Endothelial cell of umbilical vein (primary cell): Measurements from ENCODE around the gene CHD9NB. TPM values are rescaled to one million over a fixed set of nuclear protein-coding genes. Genes with fewer than 3 reads are reported as not detected.

Source experiments
- BruUV-seq: library from RNA; stranded (reverse); fragments of 400-500 nt; replicated peaks from 2 replicates; lab custom pipeline; 2021; lab: Mats Ljungman, UMichigan
- CTCF ChIA-PET: fragments of 300-600, 350-600 bp; sonication (Branson Sonifier 250); formaldehyde crosslinking; loops from one replicate; lab custom pipeline; 2021; ENCODE audit warnings: antibody characterized with exemption, inconsistent platforms; lab: Charles Lee
- POLR2A ChIA-PET: fragments of 300-600, 350-600 bp; sonication (Branson Sonifier 250); formaldehyde crosslinking; loops from one replicate; lab custom pipeline; 2021; ENCODE audit warnings: antibody characterized with exemption, inconsistent platforms; lab: Charles Lee
- DNase-seq: peaks from one replicate; pipeline ENCODE4 v3.0.0-alpha.2; 2011; ENCODE audit warnings: low read depth, low spot score
- FAIRE-seq: peaks from 2 replicates; lab custom pipeline; 2011; peaks lifted over from hg19 to GRCh38; lab: Jason Lieb, UNC
- H2AFZ ChIP-seq: 2 replicates; pipeline ENCODE4 v1.6.0; 2012; ENCODE audit warnings: low read depth, low read length, control low read depth, inconsistent platforms
- H3K27ac ChIP-seq: 2 replicates; pipeline ENCODE4 v1.5.1; 2011; ENCODE audit warnings: low read depth, mild to moderate bottlenecking, control low read depth, low read length, moderate library complexity; ENCODE audit not compliant: insufficient read depth
- H3K27me3 ChIP-seq, 2 experiments: 2 replicates each; pipeline versions ENCODE4 v1.6.0 to v1.6.1; 2011; ENCODE audit warnings: low read length in 2 of 2, mixed read lengths in 1 of 2; ENCODE audit not compliant: control insufficient read depth in 2 of 2, insufficient read depth in 2 of 2
- H3K36me3 ChIP-seq, 2 experiments: 2 replicates in 1 of 2; 3 replicates in 1 of 2; pipeline ENCODE4 v1.5.1; 2011; ENCODE audit warnings: low read length in 2 of 2, mild to moderate bottlenecking in 1 of 2, moderate library complexity in 1 of 2; ENCODE audit not compliant: control insufficient read depth in 2 of 2, insufficient read depth in 2 of 2; ENCODE audit errors: extremely low read depth in 1 of 2
- H3K4me1 ChIP-seq: 3 replicates; pipeline ENCODE4 v1.5.1; 2011; ENCODE audit warnings: mild to moderate bottlenecking, low read length; ENCODE audit not compliant: control insufficient read depth, insufficient read depth; ENCODE audit errors: extremely low read depth
- H3K4me2 ChIP-seq: 2 replicates; pipeline ENCODE4 v1.6.1; 2011; ENCODE audit warnings: low read length, control low read depth, mixed read lengths; ENCODE audit not compliant: insufficient read depth
- H3K4me3 ChIP-seq, 3 experiments: fragments of 200-600 bp in 1 of 3; sonication (generic), shearing (Covaris generic) in 1 of 3; replicated peaks in 1 of 3; 2 replicates each; pipeline ENCODE4 v1.5.1; 2011 to 2016; ENCODE audit warnings: control low read depth in 3 of 3, low read length in 3 of 3, mild to moderate bottlenecking in 2 of 3, inconsistent platforms in 1 of 3, low read depth in 1 of 3, moderate library complexity in 1 of 3; ENCODE audit not compliant: insufficient read depth in 1 of 3
- H3K79me2 ChIP-seq: 2 replicates; pipeline ENCODE4 v1.6.0; 2012; ENCODE audit warnings: low read length, inconsistent platforms; ENCODE audit not compliant: control insufficient read depth, insufficient read depth
- H3K9ac ChIP-seq: replicated peaks from 2 replicates; pipeline ENCODE3; 2011; ENCODE audit warnings: low read length, control low read depth; ENCODE audit not compliant: insufficient read depth; ENCODE audit errors: extremely low read depth
- H3K9me1 ChIP-seq: replicated peaks from 3 replicates; pipeline ENCODE4 v1.6.0; 2011; ENCODE audit warnings: mild to moderate bottlenecking, low read length; ENCODE audit not compliant: control insufficient read depth, insufficient read depth; ENCODE audit errors: extremely low read depth
- H3K9me3 ChIP-seq: replicated peaks from 2 replicates; pipeline ENCODE4 v1.5.1; 2012; ENCODE audit warnings: low read length, inconsistent platforms; ENCODE audit not compliant: control insufficient read depth, insufficient read depth
- H4K20me1 ChIP-seq: replicated peaks from 2 replicates; pipeline ENCODE3; 2011; ENCODE audit warnings: mild to moderate bottlenecking, low read length; ENCODE audit not compliant: control insufficient read depth, insufficient read depth; ENCODE audit errors: extremely low read depth
- EZH2 ChIP-seq: IDR thresholded peaks from 2 replicates; pipeline ENCODE4 v1.6.1; 2012; ENCODE audit warnings: borderline replicate concordance, low read depth, mild to moderate bottlenecking, moderate library complexity, low read length, inconsistent platforms; ENCODE audit not compliant: severe bottlenecking
- FOS ChIP-seq: IDR thresholded peaks from 2 replicates; pipeline ENCODE4 v1.6.1; 2011; ENCODE audit warnings: mild to moderate bottlenecking, low read length, moderate library complexity, borderline replicate concordance; ENCODE audit not compliant: insufficient read depth
- GATA2 ChIP-seq: IDR thresholded peaks from 2 replicates; pipeline ENCODE4 v1.7.0; 2011; ENCODE audit warnings: low read depth, mild to moderate bottlenecking, moderate library complexity, mixed read lengths, low read length; ENCODE audit not compliant: insufficient read length, insufficient read depth
- JUN ChIP-seq: IDR thresholded peaks from 2 replicates; pipeline ENCODE4 v1.6.1; 2011; ENCODE audit warnings: borderline replicate concordance, low read depth; ENCODE audit not compliant: insufficient read length, insufficient read depth
- MAX ChIP-seq: IDR thresholded peaks from 2 replicates; pipeline ENCODE4 v1.6.1; 2011; ENCODE audit not compliant: insufficient read depth, insufficient read length
- MYC ChIP-seq: IDR thresholded peaks from one replicate; pipeline ENCODE4 v1.6.1; 2011; ENCODE audit warnings: mild to moderate bottlenecking, low read depth, low read length
- POLR2A ChIP-seq: IDR thresholded peaks from 2 replicates; pipeline ENCODE4 v1.6.1; 2012; ENCODE audit warnings: low read depth, mild to moderate bottlenecking, control low read depth, low read length
- POLR2AphosphoS5 ChIP-seq: IDR thresholded peaks from 2 replicates; pipeline ENCODE4 v1.6.1; 2012; ENCODE audit warnings: low read depth, mild to moderate bottlenecking, control low read depth, low read length, moderate library complexity; ENCODE audit not compliant: insufficient read depth
- dilution Hi-C: fragments of 300-500 bp; cut with MboI; formaldehyde crosslinking; loops from one replicate; pipeline ENCODE4 v1.15.0; 2019; ENCODE audit warnings: low sequenced_read_pairs; ENCODE audit not compliant: extremely low pct_ligation_motif_present
- intact Hi-C: fragments of 100-400 bp; cut with micrococcal nuclease; formaldehyde crosslinking; loops from one replicate; pipeline ENCODE4 v1.10.0; 2022
- polyA plus RNA-seq, 4 experiments: library from polyadenylated mRNA; depleted of rRNA in 3 of 4; stranded (reverse) in 3 of 4; unstranded in 1 of 4; fragments of >200 nt; gene quantifications; 2 replicates each; pipeline versions ENCODE4 v1.2.1 to v1.2.3, GENCODE V29; 2011 to 2012; ENCODE audit warnings: missing spikeins in 1 of 4
- total RNA-seq: library from RNA; stranded (reverse); gene quantifications from 2 replicates; pipeline ENCODE4 v1.2.3, GENCODE V29; 2021
- TF ChIP-seq, protein P1 (sequence below), 2 donors: IDR thresholded peaks; 1 replicate in 1 of 2; 2 replicates in 1 of 2; pipeline ENCODE4 v1.5.1; 2011; ENCODE audit warnings: low read length in 2 of 2, mild to moderate bottlenecking in 2 of 2, moderate library complexity in 2 of 2, control low read depth in 1 of 2, inconsistent platforms in 1 of 2, low read depth in 1 of 2; ENCODE audit not compliant: insufficient read depth in 1 of 2; ENCODE audit errors: extremely low read depth in 1 of 2

The CHD9NB gene
- total and polyA plus RNA-seq, 2 donors (not counting 3 experiments of a cell fraction or from before 2014, with no cell fraction given): 0.44 to 0.66 TPM

GRCh38 chr16:52997922-52998321 is 54.8 kb downstream of the CHD9NB start:
- Histone ChIP-seq H3K4me1 (no peaks in the 10 kb centered on the region), H4K20me1 (no peaks in the 10 kb centered on the region), H3K9ac (no peak overlapping the region), H3K9me3 (no peaks in the 10 kb centered on the region), H3K27ac (no peak overlapping the region), H3K9me1 (no peaks in the 10 kb centered on the region), H3K27me3 (no peaks in the 10 kb centered on the region), H3K79me2 (no peaks in the 10 kb centered on the region), H2AFZ (no peak overlapping the region), H3K4me3 (no peak overlapping the region), H3K36me3 (no peaks in the 10 kb centered on the region), H3K4me2 (no peak overlapping the region)
- DNase-seq: no peak
- no TSS peak for BruUV-seq
- TF ChIP-seq POLR2AphosphoS5: no peak
- TF ChIP-seq FOS: no peak
- TF ChIP-seq, protein P1, sequence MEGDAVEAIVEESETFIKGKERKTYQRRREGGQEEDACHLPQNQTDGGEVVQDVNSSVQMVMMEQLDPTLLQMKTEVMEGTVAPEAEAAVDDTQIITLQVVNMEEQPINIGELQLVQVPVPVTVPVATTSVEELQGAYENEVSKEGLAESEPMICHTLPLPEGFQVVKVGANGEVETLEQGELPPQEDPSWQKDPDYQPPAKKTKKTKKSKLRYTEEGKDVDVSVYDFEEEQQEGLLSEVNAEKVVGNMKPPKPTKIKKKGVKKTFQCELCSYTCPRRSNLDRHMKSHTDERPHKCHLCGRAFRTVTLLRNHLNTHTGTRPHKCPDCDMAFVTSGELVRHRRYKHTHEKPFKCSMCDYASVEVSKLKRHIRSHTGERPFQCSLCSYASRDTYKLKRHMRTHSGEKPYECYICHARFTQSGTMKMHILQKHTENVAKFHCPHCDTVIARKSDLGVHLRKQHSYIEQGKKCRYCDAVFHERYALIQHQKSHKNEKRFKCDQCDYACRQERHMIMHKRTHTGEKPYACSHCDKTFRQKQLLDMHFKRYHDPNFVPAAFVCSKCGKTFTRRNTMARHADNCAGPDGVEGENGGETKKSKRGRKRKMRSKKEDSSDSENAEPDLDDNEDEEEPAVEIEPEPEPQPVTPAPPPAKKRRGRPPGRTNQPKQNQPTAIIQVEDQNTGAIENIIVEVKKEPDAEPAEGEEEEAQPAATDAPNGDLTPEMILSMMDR (IDR thresholded peaks at IDR 0.05; ENCODE audit: extremely low read depth in 1 of 2, insufficient read depth in 1 of 2, low read depth in 1 of 2, low read length in 2 of 2): no peak
- TF ChIP-seq GATA2: no peak
- no peak for TF ChIP-seq MAX
- no peak for TF ChIP-seq POLR2A
- no peak for TF ChIP-seq EZH2
- TF ChIP-seq JUN: no peak
- no peak for TF ChIP-seq MYC
- CTCF ChIA-PET: no interaction called here
- FAIRE-seq: no peak
- intact Hi-C loops: no loop called here
- dilution Hi-C loops: no loop called here
- POLR2A ChIA-PET: no interaction called here
